Stimulated activated CD8-positive, alpha-beta memory T cell treated with anti-CD3 and anti-CD28 coated beads, Interleukin-15, amount 100 ng/mL, for 1 hour (primary cell): ENCODE measurements around the gene GLDC.
"Not testable (repeated sequence)": the region's sequence is repeated elsewhere in the genome, so short reads cannot be mapped to it uniquely, and the experiment has no call there.

ENCODE experiments used
- DNase-seq: peaks from one replicate; pipeline ENCODE4 v3.0.0-alpha.2; 2020; ENCODE audit warnings: low read depth

The GLDC gene

DNA sequence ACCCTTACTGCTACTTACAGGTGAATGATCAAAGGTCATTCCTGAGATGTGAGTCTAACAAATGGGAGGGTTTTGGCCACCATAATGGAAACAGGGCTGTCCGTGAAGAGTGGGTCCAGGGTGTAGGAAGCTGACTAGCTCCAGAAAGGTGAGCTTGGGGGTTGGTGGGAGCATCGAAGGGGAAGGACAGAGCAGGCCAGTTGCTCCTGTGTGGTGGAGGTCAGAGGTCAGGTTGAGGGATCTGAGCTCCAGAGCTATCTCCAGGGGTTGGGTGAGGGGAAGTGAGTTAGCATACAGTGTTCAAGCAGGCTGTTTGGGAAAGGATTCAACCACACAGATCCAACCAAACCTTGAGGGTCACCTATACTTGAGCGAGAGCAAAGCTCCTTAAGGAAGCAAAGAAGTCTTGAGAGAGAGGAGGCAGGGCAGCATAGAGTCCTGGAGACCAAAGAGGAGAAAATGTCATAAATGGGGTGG is 18.7 kb upstream of the GLDC start:
- no peak for DNase-seq

DNA sequence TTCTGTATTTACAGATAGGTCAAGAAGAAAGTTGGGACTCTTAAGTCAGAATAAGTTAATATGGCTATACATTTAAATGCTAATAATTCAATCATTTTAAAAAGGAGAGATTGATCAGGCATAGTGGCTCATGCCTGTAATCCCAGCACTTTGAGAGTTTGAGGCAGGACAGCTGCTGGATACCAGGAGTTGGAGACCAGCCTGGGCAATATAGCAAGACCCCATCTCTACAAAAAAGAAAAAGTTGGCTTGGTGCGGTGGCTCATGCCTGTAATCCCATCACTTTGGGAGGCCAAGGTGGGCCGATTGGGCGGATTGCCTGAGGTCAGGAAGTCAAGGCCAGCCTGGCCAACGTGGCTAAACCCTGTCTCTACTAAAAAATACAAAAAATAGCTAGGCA is 15.0 kb upstream of the GLDC start:
- no peak for DNase-seq

DNA sequence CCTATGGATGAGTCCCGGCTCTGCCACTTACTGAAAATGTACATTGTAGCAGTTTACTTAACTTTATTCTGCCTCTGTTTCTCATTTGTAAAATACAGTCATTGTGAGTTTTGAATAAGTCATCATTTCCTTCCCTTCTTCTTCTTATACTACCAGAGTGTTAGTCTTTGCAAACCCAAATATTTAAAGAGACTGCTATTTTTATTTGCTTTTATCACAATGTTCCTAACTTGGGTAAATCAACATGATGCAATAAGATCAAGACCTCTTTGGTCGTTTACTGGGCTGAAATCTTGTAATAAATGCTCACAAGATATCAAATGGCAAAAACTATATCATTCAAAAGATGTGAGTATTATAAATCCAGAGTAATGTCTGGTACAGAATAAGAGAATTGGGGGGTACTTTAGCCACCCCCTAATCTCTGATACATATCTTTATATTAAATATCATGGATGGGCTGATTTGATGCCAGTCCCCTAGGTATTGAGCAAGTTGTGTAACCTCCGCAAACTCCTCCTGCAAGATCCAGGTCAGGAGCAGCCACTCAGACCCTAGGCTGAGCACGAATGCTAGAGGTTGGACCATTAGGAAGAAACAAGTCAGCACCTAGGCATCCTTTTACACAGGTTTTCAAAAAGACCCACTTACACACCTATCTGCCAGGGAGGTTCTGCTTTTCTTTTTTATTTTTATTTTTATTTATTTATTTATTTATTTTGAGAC is 13.3 kb upstream of the GLDC start:
- DNase-seq, result no peak

DNA sequence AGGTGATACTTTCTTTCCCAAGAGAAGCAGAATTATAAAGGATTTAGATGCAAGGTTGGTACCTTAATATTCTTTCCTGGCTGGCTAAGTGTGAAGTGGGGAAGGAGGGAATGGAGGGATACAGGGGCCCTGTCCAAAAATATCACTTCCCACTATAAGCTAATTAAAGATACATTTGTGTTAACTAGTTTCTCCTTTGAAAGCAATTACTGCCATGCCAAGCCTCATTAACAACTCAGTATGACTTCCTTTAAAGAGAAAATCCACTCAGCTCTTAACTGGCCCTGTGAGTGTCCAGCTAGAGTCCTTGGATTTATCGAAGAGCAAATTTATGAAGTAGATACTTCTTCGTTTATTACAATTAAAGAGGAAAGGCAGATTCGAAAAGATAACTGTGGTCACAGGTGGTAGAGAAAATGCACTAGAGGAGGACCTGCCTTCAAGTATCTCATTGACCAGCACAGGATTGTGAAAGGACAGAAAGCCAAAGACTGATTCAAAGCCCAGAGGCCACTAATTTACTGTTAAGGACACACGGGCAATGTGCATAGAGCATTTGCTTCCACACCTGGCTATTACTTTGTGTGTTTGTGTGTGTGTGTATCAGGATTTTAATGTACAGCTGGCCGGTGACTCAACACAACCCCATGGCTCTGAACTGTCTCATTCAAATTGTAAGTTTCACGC is 11.2 kb upstream of the GLDC start:
- DNase-seq, result no peak

GRCh38 chr9:6655036-6655435 is 9.5 kb upstream of the GLDC start:
- no peak for DNase-seq

- DNase-seq, result no peak
Measured at GRCh38 chr9:6646293-6646636, 736 bp upstream of the GLDC start.

DNA sequence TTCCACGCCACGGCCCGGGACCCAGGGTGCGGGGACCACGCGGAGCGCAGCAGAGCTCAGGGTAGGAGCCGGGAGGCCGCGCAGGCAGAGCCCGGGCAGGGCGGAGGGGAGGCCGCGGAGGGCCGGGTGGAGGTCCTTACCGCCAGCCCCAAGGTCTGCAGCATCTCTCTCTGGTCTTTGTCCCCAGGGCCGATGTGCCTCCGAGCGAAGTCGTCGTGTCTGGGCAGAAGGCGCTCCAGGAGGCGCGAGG is 499 bp downstream of the GLDC start:
- not testable (repeated sequence) for DNase-seq

DNA sequence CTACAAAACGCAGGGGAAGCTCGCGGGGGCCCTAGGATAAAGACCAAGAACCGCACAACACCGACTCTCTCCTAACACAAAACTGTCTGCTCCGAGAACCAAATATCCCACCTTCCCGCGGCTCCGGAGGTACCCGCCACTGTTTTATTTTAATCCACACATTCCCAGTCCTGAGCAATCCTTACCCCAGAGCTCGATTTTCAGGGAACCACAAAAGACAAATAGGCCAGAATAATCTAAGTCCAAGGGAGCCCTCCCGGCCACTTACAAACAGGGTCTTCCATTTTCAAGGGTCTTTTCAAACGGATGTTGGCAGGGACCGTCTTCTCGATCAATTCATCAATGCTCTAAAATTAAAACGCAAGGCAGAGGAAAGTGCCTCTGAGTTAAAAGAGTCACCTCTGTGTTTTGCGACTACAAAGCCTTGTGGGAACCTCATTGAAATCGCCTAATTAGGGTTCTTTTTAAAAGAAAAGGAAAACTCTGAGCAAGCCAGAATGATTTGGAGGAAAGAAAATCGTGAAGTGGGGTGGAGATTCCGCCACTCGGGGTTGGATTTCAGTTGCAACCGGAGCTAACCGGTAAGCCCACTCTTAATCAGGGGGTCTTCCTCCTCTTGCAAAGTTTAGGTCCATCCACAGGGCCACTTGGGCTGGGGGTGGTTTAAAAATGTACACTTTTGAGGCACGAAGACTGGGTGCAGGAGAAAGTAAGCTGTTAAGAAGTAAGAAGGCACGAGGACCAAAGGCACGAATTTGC is 1.0 kb downstream of the GLDC start:
- DNase-seq, result no peak

DNA sequence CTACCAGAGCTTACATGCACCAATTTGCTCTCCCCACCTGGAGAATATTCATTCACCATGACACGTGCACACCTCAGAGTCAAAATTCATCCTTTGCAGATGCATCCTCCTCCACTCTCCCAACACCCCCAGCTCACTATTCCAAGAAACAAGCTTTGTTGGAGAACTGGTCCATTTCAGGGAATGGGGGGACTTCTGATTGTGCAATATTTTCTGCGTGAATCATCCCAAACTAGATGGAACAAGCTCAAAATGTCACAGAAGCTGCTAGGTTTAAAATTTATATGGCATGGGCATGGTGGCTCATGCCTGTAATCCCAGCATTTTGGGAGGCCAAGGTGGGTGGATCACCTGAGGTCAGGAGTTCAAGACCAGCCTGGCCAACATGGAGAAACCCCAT is 3.6 kb downstream of the GLDC start:
- no peak for DNase-seq

DNA sequence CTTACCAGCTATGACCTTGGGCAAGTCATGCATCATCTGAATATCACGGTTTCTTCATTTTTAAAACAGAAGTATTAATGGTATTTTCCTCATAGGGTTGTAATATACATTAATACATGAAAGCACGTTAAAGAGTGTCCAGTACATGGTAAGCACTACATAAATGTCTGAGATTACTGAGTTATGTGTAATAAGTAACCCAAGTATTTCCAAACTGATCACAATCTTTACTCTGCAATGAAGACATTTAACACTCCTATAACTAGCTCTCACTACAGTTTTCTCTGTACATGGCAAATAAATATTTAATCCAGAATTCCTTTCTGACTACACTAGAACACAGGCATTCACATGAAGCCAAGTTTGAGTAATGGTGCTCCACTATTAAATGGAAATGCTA is 4.0 kb downstream of the GLDC start:
- DNase-seq, result no peak

- no peak for DNase-seq
Measured at GRCh38 chr9:6641056-6641455, 4.5 kb downstream of the GLDC start.

GRCh38 chr9:6640268-6641051 is 5.1 kb downstream of the GLDC start:
- DNase-seq, result no peak

GRCh38 chr9:6639622-6640021 is 5.9 kb downstream of the GLDC start:
- no peak for DNase-seq

DNA sequence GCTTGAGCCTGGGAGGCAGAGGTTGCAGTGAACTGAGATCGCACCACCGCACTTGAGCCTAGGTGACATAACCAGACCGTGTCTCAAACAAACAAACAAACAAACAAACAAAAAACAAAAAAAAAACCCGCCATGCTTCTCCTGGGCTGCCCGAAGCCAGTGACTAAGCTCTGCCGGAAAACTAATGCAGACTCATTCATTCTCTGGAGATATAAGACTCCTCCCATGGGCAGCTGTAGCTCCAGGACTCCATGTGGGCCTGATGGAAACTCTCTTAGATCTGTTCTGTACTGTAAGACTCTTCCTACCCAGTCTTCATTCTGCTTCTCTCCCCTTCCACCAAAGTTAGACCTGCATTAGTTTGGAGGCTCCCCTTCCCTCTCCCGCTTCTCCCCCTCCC is 11.1 kb downstream of the GLDC start:
- DNase-seq, result no peak

GRCh38 chr9:6633378-6633777 is 12.2 kb downstream of the GLDC start:
- DNase-seq, result no peak

GRCh38 chr9:6632516-6633183 is 12.9 kb downstream of the GLDC start:
- DNase-seq, result no peak

DNA sequence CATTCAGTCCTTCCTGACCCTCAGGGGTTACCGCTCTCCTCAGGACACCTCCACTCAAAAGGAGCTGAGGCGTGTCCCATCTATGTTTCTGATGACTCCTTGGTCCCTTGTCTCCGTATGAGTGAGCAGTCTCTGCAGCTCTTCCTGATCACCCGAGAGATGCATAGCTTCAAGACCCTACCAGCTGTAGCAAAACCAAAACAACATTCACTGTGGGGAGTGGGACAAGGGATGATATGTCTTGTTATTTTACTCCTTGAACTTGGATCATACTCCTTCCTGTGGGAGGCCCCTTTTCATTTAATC is 14.4 kb downstream of the GLDC start:
- DNase-seq, result no peak

GRCh38 chr9:6630502-6631206 is 14.9 kb downstream of the GLDC start:
- no peak for DNase-seq

GRCh38 chr9:6628704-6629103 is 16.8 kb downstream of the GLDC start:
- DNase-seq, result no peak

DNA sequence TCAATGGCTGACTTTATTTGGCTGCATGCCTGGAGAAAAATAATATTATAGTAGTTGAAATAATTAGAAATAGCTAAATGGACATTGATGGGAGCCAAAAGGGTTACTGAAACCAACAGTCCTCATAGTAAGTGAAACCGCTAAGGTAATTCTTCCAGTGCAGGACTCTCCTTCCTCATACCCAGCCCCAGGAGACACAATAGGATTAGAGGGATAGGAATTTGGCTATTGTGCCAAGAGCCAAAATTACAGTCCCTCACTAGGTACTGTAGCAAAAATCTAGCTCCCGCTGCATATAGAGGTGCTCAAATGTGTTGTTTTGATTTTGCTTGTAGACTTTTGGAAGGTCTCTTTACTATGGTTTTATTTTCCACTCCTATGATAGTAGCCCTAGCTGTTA is 20.2 kb downstream of the GLDC start:
- no peak for DNase-seq

DNA sequence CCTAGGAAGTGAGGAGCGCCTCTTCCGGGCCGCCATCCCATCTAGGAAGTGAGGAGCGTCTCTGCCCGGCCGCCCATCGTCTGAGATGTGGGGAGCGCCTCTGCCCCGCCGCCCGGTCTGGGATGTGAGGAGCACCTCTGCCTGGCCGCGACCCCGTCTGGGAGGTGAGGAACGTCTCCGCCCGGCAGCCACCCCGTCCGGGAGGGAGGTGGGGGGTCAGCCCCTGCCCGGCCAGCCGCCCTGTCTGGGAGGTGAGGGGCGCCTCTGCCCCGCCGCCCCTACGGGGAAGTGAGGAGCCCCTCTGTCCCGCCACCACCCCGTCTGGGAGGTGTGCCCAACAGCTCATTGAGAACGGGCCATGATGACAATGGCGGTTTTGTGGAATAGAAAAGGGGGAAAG is 22.7 kb downstream of the GLDC start:
- not testable (repeated sequence) for DNase-seq

GRCh38 chr9:6620796-6621195 is 24.7 kb downstream of the GLDC start:
- DNase-seq, result no peak
